LNCAP (cell line): ENCODE measurements around the gene MAG.

Experiments used
- TF ChIP-seq, protein P1 (sequence below): fragments of 450-650 bp; IDR thresholded peaks from 2 replicates; pipeline ENCODE4 v1.5.1; 2017; ENCODE audit warnings: mild to moderate bottlenecking

MAG gene

DNA sequence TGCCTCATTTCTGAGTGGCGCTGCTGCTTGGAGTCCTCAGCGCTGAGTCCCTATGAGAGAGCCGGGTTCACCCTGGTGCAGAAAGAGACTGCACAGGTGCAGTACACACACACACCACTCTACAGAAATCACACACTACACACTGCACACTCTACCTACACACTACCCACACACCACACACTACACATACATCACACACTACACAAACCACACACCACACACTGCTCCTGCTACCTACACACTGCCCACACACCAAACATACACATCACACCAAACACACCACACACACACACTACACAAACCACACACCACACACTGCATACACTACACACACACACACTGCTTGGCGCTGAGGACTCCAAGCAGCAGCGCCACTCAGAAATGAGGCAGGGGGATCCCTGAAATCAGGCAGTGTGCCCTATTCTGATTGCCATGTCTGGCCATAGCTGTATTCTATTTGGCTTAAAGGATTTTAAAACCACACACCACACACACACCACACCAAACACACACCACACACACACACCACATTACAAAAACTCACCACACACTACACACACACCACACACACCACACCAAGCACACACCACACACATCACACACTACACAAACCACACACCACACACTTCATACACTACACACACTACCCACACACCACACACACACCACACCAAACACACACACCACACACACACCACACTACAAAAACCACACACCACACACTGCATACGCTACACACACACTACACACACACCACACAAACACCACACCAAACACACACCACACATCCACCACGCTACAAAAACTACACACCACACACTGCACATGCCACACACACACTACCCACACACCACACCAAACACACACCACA lies 4.9 kb downstream of the MAG start:
- TF ChIP-seq, protein P1, sequence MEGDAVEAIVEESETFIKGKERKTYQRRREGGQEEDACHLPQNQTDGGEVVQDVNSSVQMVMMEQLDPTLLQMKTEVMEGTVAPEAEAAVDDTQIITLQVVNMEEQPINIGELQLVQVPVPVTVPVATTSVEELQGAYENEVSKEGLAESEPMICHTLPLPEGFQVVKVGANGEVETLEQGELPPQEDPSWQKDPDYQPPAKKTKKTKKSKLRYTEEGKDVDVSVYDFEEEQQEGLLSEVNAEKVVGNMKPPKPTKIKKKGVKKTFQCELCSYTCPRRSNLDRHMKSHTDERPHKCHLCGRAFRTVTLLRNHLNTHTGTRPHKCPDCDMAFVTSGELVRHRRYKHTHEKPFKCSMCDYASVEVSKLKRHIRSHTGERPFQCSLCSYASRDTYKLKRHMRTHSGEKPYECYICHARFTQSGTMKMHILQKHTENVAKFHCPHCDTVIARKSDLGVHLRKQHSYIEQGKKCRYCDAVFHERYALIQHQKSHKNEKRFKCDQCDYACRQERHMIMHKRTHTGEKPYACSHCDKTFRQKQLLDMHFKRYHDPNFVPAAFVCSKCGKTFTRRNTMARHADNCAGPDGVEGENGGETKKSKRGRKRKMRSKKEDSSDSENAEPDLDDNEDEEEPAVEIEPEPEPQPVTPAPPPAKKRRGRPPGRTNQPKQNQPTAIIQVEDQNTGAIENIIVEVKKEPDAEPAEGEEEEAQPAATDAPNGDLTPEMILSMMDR = no peak

GRCh38 chr19:35297515-35297848 lies 5.5 kb downstream of the MAG start:
- TF ChIP-seq, protein P1 = no peak

GRCh38 chr19:35297922-35298321 lies 6.0 kb downstream of the MAG start:
- TF ChIP-seq, protein P1 = no peak

- TF ChIP-seq, protein P1 = no peak
These were observed 6.6 kb downstream of the MAG start for GRCh38 chr19:35298561-35298972.

GRCh38 chr19:35299523-35300338 lies 7.8 kb downstream of the MAG start:
- TF ChIP-seq, protein P1 = no peak

- TF ChIP-seq, protein P1 = no peak
These were observed 8.3 kb downstream of the MAG start for GRCh38 chr19:35300339-35300649.

GRCh38 chr19:35301961-35302360 lies 10.0 kb downstream of the MAG start:
- TF ChIP-seq, protein P1 = no peak
